NCI-H748 treated with DMSO at 0.1 percent for 48 hours (cell line): ENCODE results near the gene TIGIT.

Source experiments
- DNase-seq: peaks from one replicate; lab custom pipeline; 2025; lab: John Stamatoyannopoulos, UW

The TIGIT gene

GRCh38 chr3:114313426-114313825, 19.6 kb downstream of the TIGIT start:
- DNase-seq, result no peak

GRCh38 chr3:114314282-114314681, 20.5 kb downstream of the TIGIT start:
- no peak for DNase-seq

GRCh38 chr3:114318295-114318694, 24.5 kb downstream of the TIGIT start:
- no peak for DNase-seq

GRCh38 chr3:114319453-114319852, 25.6 kb downstream of the TIGIT start:
- peak; percentile 5 for DNase-seq

GRCh38 chr3:114320246-114320645, 26.4 kb downstream of the TIGIT start:
- DNase-seq, result no peak

GRCh38 chr3:114323546-114324254, 29.9 kb downstream of the TIGIT start:
- no peak for DNase-seq

GRCh38 chr3:114327665-114328064, 33.8 kb downstream of the TIGIT start:
- no peak for DNase-seq

GRCh38 chr3:114328345-114328744, 34.5 kb downstream of the TIGIT start:
- no peak for DNase-seq

- no peak for DNase-seq
Measured at GRCh38 chr3:114329823-114330222, 36.0 kb downstream of the TIGIT start.

- no peak for DNase-seq
Measured at GRCh38 chr3:114331007-114331406, 37.2 kb downstream of the TIGIT start.

GRCh38 chr3:114331710-114332109, 37.9 kb downstream of the TIGIT start:
- DNase-seq, result no peak

GRCh38 chr3:114332342-114333179, 38.7 kb downstream of the TIGIT start:
- no peak for DNase-seq

GRCh38 chr3:114333180-114333922, 39.5 kb downstream of the TIGIT start:
- DNase-seq, result no peak

- no peak for DNase-seq
Measured at GRCh38 chr3:114333923-114334240, 40.1 kb downstream of the TIGIT start.

GRCh38 chr3:114336122-114336697, 42.4 kb downstream of the TIGIT start:
- DNase-seq, result no peak

GRCh38 chr3:114336857-114337256, 43.0 kb downstream of the TIGIT start:
- no peak for DNase-seq

- no peak for DNase-seq
Measured at GRCh38 chr3:114338651-114339357, 45.0 kb downstream of the TIGIT start.

- DNase-seq, result no peak
Measured at GRCh38 chr3:114344492-114344891, 50.7 kb downstream of the TIGIT start.

- DNase-seq, result no peak
Measured at GRCh38 chr3:114350271-114350670, 56.4 kb downstream of the TIGIT start.

- DNase-seq, result no peak
Measured at GRCh38 chr3:114350690-114351089, 56.9 kb downstream of the TIGIT start.

GRCh38 chr3:114351123-114351821, 57.4 kb downstream of the TIGIT start:
- no peak for DNase-seq
